Esophagus muscularis mucosa (tissue), 4 donors: ENCODE measurements around the gene HIRA. TPM values are rescaled to one million over a fixed set of nuclear protein-coding genes. Genes with fewer than 3 reads are reported as not detected.

Experiments used
- DNase-seq: peaks from one replicate; pipeline ENCODE4 v3.0.0-alpha.2; 2017; ENCODE audit errors: extremely low spot score
- H3K27ac ChIP-seq, 4 donors: fragments of 200-600 bp; sonication (generic); replicated peaks in 1 of 4; 1 replicate in 3 of 4; 2 replicates in 1 of 4; pipeline ENCODE4 v1.5.1; 2016 to 2019; ENCODE audit warnings: mild to moderate bottlenecking in 1 of 4
- H3K27me3 ChIP-seq, 4 donors: fragments of 200-600 bp; sonication (generic); one replicate each; pipeline versions ENCODE4 v1.5.1 to v1.6.0; 2016 to 2019
- H3K36me3 ChIP-seq, 4 donors: fragments of 200-600 bp; sonication (generic); one replicate each; pipeline ENCODE4 v1.5.1; 2016 to 2019
- H3K4me1 ChIP-seq, 4 donors: fragments of 200-600 bp; sonication (generic); one replicate each; pipeline ENCODE4 v1.5.1; 2016 to 2019
- H3K4me3 ChIP-seq, 4 donors: fragments of 200-600 bp; sonication (generic); 1 replicate in 2 of 4; 2 replicates in 2 of 4; pipeline ENCODE4 v1.5.1; 2016 to 2019; ENCODE audit warnings: mild to moderate bottlenecking in 4 of 4, moderate library complexity in 1 of 4
- H3K9me3 ChIP-seq, 4 donors: fragments of 200-600 bp; sonication (generic); 1 replicate in 3 of 4; 2 replicates in 1 of 4; pipeline ENCODE4 v1.5.1; 2016 to 2019
- EP300 ChIP-seq: sonication (generic); formaldehyde crosslinking; IDR thresholded peaks from one replicate; pipeline ENCODE4 v1.6.1; 2017; ENCODE audit warnings: antibody characterized with exemption
- POLR2A ChIP-seq: fragments of 450-650 bp; IDR thresholded peaks from one replicate; pipeline ENCODE4 v1.6.1; 2017; ENCODE audit warnings: antibody characterized with exemption, moderate library complexity, mild to moderate bottlenecking, low read depth
- POLR2AphosphoS5 ChIP-seq, 2 donors: sonication (generic); formaldehyde crosslinking; IDR thresholded peaks; one replicate each; pipeline ENCODE4 v1.6.1; 2017; ENCODE audit warnings: antibody characterized with exemption in 2 of 2
- WGBS: methylation state at CpG from one replicate; pipeline ENCODE4 v1.1.5; 2018; 5-methylcytosine and 5-hydroxymethylcytosine counted together
- intact Hi-C: fragments of 100-400 bp; cut with DNase I; formaldehyde crosslinking; loops from one replicate; pipeline ENCODE4 v1.15.1; 2023
- total RNA-seq, 4 donors: library from RNA; depleted of rRNA; stranded (reverse); fragments of >200 nt; gene quantifications; one replicate each; pipeline versions ENCODE4 v1.1.0 to v1.2.1, GENCODE V29; 2016
- TF ChIP-seq, protein P1 (sequence below), 3 experiments: fragments of 200-600 bp in 2 of 3; fragments of 450-650 bp in 1 of 3; sonication (generic) in 2 of 3; IDR thresholded peaks; one replicate each; pipeline ENCODE4 v1.5.1; 2017 to 2019; ENCODE audit warnings: antibody characterized with exemption in 3 of 3, mild to moderate bottlenecking in 2 of 3, moderate library complexity in 1 of 3

HIRA gene
- total RNA-seq, 4 donors from 2014 or later = 22.0 to 31.6 (median 26.5) TPM

DNA sequence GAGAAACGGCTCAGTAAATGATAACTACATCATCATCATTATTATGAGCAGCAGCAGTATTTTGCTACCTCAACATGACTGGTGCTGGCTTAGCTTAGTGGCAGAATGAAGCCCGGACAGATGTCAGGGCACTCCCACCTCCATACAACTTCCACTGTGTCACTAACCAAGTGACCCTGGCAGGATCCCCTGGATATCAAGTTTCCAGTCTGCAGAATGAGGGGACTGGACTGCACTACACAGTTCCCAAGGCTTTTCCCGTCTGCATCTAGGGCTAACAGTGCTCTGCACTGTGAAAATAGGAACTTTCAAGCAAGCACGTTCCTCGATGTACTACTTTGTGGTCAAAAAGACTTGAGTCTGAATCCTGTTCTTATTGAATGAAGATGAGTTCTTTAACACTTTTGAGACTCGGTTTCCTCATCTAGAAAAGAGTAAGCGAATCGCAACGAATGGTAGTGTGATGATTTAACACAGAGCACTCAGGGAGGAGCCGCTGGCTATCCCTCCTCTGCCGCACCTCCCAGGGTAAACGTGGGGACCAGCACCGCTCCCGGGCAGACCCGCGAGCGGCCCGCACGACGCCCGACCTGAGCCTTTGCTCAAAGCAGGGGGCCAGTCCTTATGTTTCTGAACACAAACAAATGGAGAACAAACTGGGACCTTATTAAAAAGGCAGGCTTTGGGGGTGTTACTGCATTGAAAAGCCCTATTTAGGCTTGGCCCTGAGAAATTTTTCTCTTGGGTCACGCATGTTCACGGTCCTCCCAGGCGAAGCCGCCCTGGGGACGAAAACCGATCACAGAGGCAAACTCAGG lies 140.9 kb downstream of the HIRA start:
- Histone ChIP-seq H3K27me3 (no peaks in the 10 kb centered on the region), H3K4me1 (peaks cover 25 to 44% (median 33%) of the 10 kb centered on the region in 4 donors), H3K4me3 (peak overlapping the region; percentile 81 to 99 (median 96)), H3K27ac (peak overlapping the region; percentile 80 to 85 (median 84)), H3K36me3 (no peaks in the 10 kb centered on the region), H3K9me3 (no peaks in the 10 kb centered on the region)
- TF ChIP-seq POLR2A (peak; percentile 32), POLR2AphosphoS5 (IDR thresholded peaks at IDR 0.05) (no peak)
- intact Hi-C loops = no loop called here
- WGBS = 20% methylated on average over 27 of the region's 27 CpGs
- peak; percentile 57 for DNase-seq

DNA sequence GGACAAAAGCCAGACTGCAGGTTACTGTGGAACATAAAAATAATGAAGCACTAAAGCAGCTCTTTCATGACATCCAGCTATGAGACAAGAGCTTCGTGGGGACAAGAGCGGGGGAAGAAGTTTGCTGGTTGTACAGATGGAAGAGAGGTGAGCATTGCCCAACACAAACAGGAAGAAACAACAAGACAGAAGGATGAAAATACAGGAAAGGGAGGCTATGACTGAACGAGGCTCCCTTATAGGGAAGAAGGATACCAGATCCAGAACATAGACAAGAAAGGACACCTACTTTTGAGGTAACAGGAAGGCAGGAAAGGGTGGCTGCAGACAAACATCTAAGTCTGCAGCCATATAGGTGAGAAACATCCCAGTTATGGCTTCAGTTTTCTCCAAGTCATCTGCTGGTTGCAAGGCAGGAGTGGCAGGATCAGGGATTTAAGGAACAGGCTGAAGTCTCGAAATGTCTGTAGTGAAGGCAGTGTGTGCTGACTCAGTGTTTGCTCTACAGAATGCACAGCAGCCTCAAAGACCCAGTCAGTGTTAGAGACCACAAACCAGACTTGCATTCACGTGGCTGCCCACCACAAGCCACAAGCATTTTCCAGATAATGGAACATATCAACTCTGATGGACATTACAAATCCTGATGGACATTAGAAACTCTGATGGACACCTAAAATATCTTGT lies 141.9 kb downstream of the HIRA start:
- Histone ChIP-seq H3K4me1 (peaks cover 35 to 54% (median 43%) of the 10 kb centered on the region in 4 donors), H3K27me3 (no peaks in the 10 kb centered on the region), H3K9me3 (no peaks in the 10 kb centered on the region), H3K4me3 (no peak overlapping the region), H3K36me3 (no peaks in the 10 kb centered on the region), H3K27ac (no peak overlapping the region)
- peak; percentile 70 for DNase-seq
- TF ChIP-seq POLR2A (no peak), POLR2AphosphoS5 (IDR thresholded peaks at IDR 0.05) (no peak), EP300 (no peak)
- TF ChIP-seq, protein P1, sequence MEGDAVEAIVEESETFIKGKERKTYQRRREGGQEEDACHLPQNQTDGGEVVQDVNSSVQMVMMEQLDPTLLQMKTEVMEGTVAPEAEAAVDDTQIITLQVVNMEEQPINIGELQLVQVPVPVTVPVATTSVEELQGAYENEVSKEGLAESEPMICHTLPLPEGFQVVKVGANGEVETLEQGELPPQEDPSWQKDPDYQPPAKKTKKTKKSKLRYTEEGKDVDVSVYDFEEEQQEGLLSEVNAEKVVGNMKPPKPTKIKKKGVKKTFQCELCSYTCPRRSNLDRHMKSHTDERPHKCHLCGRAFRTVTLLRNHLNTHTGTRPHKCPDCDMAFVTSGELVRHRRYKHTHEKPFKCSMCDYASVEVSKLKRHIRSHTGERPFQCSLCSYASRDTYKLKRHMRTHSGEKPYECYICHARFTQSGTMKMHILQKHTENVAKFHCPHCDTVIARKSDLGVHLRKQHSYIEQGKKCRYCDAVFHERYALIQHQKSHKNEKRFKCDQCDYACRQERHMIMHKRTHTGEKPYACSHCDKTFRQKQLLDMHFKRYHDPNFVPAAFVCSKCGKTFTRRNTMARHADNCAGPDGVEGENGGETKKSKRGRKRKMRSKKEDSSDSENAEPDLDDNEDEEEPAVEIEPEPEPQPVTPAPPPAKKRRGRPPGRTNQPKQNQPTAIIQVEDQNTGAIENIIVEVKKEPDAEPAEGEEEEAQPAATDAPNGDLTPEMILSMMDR (IDR thresholded peaks at IDR 0.05) = no peak
- 83% methylated on average over 5 of the region's 5 CpGs for WGBS
- intact Hi-C loops = no loop called here

DNA sequence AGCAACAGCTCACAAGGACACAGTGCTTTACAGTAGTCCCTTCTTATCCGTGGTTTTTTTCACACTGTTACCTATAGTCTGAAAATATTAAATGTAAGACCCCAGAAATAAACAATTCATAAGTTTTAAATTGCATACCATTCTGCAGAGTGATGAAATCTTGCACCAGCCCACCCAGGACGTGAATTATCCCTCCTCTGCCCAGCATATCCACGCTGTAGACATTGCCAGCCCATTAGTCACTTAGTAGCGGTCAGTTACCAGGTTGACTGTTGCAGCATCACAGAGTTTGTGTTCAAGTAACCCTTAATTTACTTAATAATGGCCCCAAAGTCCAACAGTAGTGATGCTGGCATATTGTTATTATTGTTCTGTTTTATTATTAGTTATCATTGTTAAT lies 143.6 kb downstream of the HIRA start:
- TF ChIP-seq POLR2A (no peak), EP300 (no peak), POLR2AphosphoS5 (IDR thresholded peaks at IDR 0.05) (no peak)
- TF ChIP-seq, protein P1 (IDR thresholded peaks at IDR 0.05) = no peak
- Histone ChIP-seq H3K27me3 (no peaks in the 10 kb centered on the region), H3K9me3 (no peaks in the 10 kb centered on the region), H3K27ac (no peak overlapping the region), H3K36me3 (no peaks in the 10 kb centered on the region), H3K4me1 (peaks cover 36 to 60% (median 44%) of the 10 kb centered on the region in 4 donors), H3K4me3 (no peak overlapping the region)
- WGBS = 69% methylated on average over 4 of the region's 4 CpGs
- intact Hi-C loops = no loop called here
- DNase-seq = peak; percentile 55

DNA sequence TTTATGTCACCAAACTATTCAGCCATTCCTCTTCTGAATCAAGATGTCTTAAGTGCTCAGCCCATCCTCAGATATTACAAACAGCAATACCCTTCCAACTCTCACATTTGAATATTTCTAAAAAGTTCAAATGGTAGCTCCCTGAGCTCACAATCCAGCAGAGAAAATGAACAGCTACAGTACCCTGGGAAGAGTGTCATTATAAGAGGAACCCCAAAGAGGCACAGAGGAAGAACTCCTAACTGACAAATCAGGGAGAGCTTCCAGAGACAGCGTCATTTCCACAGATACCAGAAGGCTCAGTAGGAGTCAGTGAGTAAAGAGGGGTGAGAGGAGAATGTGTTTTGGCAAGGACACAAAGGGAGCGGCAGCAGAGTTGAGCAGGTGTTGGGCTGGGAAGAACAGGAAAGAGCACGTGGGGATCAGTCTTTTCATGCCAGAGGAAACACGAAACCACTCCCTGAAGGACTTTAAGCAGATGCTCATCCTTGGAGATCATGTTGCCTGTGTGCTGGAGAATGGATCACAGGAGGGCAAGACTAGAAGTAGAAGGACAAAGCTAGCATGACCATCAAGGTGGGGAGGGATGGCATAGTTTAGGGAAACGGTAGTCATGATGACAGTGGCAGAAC lies 144.3 kb downstream of the HIRA start:
- intact Hi-C loops = no loop called here
- Histone ChIP-seq H3K27me3 (no peaks in the 10 kb centered on the region), H3K4me1 (peaks cover 30 to 53% (median 39%) of the 10 kb centered on the region in 4 donors), H3K9me3 (no peaks in the 10 kb centered on the region), H3K27ac (no peak overlapping the region), H3K36me3 (no peaks in the 10 kb centered on the region), H3K4me3 (no peak overlapping the region)
- TF ChIP-seq POLR2A (no peak), POLR2AphosphoS5 (IDR thresholded peaks at IDR 0.05) (no peak), EP300 (no peak)
- TF ChIP-seq, protein P1 (IDR thresholded peaks at IDR 0.05) = no peak
- 54% methylated on average over 5 of the region's 5 CpGs for WGBS
- DNase-seq = peak; percentile 81

DNA sequence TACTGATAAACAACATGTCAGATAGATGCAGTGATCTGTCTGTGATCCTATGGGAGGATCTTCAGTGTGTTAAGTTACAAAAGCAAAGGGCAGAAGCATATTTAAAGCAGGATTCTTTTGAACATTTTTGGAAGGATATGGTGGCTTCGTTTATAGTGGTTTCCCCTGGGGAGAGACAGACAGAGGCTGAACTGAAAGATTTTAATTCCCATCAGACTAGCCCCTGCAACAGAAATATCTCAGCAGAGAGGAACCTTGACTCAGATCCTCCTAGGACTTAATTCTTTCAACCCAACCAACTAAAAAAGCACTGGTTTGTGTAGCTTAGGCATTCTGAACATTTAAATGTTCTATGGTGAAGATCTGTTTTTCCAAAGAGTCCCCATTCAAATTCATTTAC lies 145.7 kb downstream of the HIRA start:
- TF ChIP-seq POLR2A (no peak), POLR2AphosphoS5 (IDR thresholded peaks at IDR 0.05) (no peak), EP300 (no peak)
- TF ChIP-seq, protein P1 (IDR thresholded peaks at IDR 0.05) = no peak
- WGBS = 21% methylated on average over 1 of the region's 1 CpG
- no peak overlapping the region for H3K4me3 ChIP-seq
- DNase-seq = no peak
- no peaks in the 10 kb centered on the region for H3K36me3 ChIP-seq
- peaks cover 27 to 47% (median 34%) of the 10 kb centered on the region in 4 donors for H3K4me1 ChIP-seq
- no peaks in the 10 kb centered on the region for H3K27me3 ChIP-seq
- intact Hi-C loops = no loop called here
- no peaks in the 10 kb centered on the region for H3K9me3 ChIP-seq
- H3K27ac ChIP-seq = peak overlapping the region; percentile 42 to 53 (median 52)
